Eye (tissue), 1 donor: ENCODE data around the gene GSTM5.
"Not testable (repeated sequence)": the region's sequence is repeated elsewhere in the genome, so short reads cannot be mapped to it uniquely, and the experiment has no call there.

Source experiments
- DNase-seq: peaks from one replicate; pipeline ENCODE4 v3.0.0-alpha.2; 2015

The GSTM5 gene

DNA sequence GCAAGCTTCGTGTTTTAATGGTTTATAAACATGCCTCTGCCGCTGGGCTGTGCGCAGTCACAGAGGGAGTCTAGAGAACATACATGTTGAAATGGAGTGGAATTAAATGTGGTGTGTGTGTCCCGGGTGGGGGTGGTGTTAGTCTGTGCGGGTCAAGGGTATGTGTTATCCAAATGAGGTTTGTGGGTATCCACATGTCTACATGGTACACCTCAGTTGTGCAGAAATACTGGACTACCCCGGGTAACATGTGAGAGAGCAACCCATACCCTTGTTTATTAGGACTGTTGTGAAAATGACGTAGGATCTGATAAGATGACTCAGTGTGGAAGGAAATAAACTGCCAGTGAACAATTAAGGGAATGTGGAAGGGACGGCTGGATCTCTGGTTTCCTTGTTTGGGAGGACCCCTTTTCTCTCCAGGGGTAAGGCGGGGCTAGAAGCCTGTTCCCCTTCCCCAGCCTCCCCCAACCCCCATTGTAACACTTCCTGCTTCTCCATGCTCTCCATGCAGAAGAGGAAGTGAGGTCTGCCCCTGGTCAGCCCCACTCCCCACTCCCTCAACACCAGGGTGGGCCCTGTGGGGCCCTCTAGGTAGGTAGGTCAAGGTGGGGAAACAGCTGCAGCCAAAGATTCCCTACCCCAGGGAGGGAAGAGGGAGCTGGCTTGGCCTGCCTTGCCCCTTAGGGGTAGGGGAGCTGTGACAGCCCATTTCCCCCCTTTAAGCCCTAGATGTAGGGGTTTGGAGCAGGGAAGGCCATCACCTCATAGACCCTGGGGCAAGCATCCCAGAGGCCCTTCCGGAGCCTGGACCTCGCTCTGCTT lies 51.0 kb downstream of the GSTM5 start:
- no peak for DNase-seq

DNA sequence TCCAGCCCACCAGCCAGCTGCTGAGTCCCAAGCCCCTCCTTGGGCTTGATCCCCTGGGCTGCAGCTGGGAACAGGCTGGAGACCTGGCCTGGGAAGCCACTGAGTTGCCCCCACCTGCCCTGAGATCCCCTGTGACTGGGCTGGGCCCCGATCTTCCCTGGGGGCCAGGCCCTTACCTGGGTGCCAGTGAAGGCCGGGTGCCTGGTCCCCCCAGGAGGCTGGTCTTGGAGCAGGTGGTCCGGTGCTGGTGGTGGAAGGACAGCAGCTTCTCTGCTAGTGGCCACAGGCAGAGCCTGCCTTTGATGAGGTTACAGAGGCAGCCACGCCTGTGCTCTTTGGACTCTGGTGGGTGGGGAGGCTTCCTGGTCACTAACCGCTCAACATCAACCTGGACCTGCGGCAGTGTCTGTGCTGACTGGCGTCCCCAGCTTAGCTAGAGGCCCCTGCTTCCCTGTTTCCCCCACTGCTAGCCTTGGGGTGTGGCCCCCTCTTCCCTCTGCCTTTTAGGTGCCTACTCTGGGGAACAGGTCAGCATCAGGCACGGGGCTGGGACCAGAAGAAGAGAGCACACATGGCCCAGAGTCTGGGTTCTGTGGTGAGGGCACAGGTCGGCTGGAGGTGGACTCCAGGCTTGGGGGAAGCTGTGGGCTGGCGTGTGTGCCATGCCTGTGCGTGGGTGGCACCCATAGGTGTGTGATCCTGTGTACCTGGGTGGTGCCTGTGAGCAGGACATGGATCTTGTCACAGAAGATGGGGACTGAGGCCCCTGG lies 51.8 kb downstream of the GSTM5 start, which contains the start of gene EPS8L3:
Gene EPS8L3 (minus strand): TSS at position 278 of the 770 bp plus-strand sequence. CDS start 2,174 bp downstream, outside the sequence.
- DNase-seq = no peak

DNA sequence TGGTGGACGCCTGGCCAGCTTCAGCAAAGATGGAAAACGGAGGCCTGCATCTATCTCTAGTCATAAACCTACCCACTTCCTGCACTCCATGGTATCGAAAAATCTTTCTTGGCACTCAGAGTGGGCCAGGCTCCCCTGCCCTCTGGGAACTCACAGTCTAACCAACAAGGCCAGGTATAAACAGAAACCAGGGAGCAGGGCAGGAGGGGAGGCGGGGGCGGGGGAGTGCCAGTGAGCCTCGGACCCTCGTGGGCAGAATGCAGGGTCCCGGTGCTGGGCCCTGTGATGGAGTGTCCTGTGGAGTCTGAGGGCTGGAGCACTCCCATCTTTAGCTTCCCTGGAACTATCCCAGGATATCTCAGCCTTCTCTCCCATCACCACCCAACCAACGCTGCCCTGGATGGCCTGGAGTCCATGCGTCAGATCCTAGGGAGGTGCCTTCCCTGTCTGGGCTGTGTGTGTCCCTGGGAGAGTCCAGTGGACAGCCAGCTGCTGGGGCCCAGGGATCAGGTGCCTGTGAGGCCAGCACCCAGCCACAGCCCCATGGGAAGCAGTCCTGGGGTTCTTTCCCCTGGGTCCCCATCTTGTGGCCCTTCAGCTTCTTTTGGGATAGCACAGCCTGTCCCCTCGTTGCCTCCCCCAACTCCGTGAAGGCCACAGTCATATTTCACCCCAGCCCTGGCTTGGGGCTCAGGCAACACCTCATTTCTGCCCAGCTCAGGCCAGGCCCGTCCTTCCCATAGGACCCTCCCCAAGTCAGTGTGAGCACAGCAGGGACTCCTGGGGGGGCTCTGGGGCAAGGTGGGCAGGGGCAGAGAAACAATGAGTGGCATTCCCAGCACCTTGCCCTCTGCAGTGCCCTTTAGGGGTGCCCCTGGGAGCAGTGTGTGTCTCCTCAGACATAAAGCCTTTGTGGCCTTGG lies 52.8 kb downstream of the GSTM5 start:
- no peak for DNase-seq

DNA sequence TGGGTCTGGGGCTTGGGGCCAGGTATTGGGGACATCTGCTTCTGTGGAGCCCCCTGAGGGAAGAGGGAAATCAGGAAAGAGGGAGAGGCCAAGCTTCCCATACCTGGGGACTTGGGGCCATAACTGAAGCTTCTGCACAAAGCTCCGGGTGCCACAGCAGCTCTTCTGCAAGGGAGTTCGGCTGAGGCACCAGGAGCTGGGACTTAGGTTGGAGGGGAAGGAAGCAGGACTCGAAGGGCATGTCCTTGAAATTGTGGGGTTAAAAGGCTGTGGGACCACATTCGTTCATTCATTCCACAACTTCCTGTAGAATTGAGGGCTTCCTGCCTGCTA lies 53.4 kb downstream of the GSTM5 start:
- DNase-seq = no peak

DNA sequence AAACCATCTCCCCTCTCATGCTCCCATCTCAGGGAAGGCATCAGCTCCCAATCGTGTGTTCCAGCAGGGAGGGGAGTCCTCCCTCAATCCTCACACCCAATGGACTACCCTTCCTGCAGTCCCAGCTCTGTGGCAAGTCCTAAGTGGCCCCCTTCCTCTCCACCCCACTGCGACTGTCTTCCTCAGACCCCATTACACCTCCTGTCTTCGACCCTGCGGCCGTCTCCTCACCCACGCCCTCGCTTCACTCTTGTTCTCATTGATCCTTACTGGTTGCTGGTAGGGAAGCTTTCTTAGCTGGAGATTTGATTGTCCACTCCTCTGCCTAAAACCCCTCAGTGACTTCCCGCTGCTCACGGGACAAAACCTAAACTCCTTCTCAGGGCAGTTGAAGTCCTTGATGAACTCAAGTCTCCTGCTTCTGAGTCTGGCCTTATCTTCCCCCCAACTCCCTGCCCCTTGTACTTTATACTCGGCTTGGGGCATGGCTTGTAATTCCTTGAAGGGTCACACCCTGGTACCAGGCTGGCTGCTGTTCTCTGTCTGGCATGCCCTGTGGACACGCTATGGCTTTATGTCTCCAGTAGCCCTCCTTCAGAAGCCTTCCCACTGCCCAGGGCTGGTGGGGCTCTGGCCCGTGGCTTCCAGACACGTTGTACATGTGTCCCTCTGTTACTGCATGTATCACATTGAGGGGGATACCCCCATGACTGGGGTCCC lies 54.0 kb downstream of the GSTM5 start:
- no peak for DNase-seq

DNA sequence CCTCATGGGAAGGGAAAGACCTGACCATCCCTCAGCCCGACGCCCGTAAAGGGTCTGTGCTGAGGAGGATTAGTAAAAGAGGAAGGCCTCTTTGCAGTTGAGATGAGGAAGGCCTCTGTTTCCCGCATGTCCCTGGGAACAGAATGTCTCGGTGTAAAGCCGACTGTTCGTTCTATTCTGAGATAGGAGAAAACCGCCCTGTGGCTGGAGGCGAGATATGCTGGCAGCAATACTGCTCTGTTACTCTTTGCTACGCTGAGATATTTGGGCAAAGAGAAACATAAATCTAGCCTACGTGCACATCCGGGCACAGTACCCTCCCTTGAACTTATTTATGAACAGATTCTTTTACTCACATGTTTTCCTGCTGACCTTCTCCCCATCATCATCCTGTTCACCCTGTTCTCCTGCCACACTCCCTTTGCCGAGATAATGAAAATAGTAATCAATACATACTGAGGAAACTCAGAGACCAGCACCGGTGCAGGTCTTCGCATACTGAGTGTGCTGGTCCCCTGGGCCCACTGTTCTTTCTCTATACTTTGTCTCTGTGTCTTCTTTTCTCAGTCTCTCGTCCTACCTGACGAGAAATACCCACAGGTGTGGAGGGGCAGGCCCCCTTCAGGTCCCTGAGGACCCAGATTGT lies 55.1 kb downstream of the GSTM5 start:
- DNase-seq = not testable (repeated sequence)
